GM20000 (cell line): ENCODE measurements around the gene PRSS22.

Source experiments
- DNase-seq: peaks from one replicate; pipeline ENCODE4 v3.0.0; 2012; ENCODE audit warnings: low spot score
- TF ChIP-seq, protein P1 (sequence below): IDR thresholded peaks from 2 replicates; pipeline ENCODE4 v1.5.1; 2012; ENCODE audit warnings: mild to moderate bottlenecking, control low read depth; ENCODE audit errors: extremely low read depth, missing control alignments

PRSS22 gene

DNA sequence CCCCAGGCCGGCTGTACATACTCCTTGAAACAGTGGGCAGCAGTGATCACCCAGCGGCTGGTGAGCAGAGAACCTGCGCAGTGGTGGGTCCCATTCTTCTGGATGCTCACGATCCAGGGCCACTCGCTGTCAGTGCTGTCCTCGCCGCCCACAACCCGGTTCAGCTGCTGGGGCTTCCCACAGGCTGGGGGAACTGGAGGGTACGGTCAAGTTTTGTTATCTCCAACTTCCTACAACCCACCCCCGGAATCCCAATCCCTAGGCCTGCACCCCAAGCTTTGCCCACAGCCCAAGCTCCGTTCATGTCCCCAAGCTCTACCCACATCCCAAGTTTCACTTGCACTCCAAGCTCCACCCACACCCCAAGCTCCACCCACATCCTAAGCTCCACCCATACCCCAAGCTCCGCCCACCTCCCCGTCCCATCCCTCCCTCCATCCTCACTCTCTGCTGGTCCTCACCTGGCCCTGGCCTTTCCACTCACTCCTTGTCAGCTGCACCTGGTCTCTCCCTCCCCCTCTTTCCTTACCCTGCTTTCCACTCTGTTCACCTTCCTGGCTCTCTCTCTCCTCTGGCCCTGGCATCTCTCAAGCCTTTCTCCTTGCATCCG, 1.8 kb downstream of the PRSS22 start:
- DNase-seq: no peak
- TF ChIP-seq, protein P1, sequence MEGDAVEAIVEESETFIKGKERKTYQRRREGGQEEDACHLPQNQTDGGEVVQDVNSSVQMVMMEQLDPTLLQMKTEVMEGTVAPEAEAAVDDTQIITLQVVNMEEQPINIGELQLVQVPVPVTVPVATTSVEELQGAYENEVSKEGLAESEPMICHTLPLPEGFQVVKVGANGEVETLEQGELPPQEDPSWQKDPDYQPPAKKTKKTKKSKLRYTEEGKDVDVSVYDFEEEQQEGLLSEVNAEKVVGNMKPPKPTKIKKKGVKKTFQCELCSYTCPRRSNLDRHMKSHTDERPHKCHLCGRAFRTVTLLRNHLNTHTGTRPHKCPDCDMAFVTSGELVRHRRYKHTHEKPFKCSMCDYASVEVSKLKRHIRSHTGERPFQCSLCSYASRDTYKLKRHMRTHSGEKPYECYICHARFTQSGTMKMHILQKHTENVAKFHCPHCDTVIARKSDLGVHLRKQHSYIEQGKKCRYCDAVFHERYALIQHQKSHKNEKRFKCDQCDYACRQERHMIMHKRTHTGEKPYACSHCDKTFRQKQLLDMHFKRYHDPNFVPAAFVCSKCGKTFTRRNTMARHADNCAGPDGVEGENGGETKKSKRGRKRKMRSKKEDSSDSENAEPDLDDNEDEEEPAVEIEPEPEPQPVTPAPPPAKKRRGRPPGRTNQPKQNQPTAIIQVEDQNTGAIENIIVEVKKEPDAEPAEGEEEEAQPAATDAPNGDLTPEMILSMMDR: no peak

DNA sequence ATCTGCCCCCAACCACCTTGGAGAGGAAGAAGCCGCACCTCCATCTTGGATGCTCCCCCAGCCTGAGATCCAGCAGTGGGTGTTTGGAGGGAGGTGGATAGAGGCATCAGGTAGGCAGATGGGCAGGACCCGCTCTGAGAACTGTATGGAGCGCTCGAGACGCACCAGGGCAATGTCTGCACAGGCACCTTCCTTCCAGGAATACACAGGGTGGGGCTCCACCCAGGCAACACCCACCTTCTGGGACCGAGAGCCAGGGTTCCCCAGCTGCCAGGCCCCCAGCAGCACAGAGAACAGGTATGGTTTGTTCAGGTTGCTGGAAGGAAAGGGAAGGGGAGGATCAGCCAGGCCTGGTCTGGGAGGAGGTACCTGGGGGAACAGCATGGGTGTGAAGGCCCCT, 2.4 kb downstream of the PRSS22 start:
- TF ChIP-seq, protein P1: no peak
- peak; percentile 31 for DNase-seq

DNA sequence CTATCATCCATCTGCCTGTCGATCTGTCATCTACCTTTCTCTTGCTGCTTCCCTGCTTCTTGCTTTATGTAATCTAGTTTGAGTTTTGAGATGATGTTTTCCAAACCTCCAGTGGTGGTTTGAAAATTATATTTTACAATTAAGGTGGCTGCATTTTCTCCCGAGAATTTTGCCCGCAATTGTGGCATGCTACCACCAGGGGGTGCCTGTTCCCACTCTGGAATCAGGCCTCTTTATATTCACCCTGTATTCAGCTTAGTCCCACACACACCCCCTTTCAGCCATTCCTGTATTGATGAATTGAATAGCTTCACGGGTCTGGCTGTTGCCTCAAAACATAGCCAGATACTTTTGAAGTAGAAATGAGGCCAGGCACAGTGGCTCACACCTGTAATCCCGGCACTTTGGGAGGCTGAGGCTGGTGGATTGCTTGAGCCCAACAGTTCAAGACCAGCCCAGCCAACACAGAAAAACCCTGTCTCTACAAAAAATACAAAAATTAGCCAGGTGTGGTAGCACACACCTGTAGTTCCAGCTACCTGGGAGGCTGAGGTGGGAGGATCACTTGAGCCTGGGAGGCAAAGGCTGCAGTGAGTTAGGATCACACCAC, 3.2 kb downstream of the PRSS22 start:
- DNase-seq: peak; percentile 35
- TF ChIP-seq, protein P1: no peak

DNA sequence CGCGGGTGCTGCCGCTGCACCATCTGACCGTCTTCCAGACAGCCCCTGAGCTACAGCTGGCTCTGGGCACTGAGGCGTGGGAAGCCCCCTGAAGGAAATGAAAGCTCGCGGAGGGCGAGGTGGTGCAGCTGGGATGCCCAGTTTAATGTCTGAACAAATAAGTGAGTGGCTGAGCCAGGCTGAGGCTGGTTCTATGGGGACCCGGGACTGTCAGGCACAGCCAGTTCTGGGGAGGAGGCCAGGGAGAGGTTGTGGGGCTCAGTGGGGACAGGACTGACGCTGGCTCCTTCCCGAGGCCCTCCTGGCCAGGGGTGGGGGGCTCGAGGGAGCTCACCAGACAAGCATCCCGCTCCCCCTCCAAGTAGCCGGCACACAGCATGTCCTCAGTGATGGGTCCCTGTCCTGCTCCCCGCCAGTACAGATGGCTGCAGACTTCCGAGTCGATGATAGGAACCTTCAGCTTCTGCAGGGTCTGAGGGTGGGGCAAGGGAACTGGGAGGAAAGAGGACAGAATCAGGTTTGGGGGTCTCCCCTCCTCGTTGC, 4.4 kb downstream of the PRSS22 start:
- TF ChIP-seq, protein P1: no peak

DNA sequence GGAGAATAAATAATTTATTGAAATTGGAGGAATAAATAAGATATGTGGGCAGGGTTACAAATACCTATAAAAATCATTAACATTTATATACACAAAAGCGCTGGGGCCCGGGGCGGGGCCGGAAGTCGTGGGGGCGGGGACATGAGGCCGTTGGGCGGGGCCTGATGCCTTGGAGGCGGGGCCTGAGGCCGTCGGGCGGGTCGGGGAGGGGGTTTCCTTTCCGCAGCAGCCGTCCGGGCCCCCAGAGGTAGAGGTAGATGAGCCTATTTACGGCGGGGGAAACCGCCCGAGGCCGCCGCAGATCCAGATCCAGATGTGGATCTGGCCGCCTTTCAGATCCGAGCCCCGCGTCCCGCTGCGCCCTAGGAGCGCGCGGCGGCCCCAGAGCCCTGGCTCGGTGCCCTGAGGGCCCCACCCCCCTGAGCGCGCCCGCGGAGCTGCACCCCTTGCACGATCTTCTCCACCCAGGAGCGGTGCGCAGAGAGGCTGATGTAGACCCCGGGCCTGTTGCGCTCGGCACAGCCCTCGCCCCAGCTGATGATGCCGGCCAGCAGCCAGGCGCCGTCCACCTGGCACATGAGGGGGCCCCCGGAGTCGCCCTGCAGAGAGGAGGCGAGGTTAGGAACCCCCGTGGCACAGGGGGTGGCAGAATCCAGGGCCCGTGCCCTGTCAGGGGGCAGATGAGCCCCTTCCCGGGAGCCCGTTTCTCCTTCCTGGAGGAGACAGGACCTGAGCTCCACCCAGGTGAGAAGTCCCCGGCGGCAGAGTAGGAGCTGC, 5.1 kb downstream of the PRSS22 start:
- TF ChIP-seq, protein P1: no peak

More for the DNA sequence above, 4.4 kb downstream of the PRSS22 start:
- peak; percentile 16 for DNase-seq

DNA sequence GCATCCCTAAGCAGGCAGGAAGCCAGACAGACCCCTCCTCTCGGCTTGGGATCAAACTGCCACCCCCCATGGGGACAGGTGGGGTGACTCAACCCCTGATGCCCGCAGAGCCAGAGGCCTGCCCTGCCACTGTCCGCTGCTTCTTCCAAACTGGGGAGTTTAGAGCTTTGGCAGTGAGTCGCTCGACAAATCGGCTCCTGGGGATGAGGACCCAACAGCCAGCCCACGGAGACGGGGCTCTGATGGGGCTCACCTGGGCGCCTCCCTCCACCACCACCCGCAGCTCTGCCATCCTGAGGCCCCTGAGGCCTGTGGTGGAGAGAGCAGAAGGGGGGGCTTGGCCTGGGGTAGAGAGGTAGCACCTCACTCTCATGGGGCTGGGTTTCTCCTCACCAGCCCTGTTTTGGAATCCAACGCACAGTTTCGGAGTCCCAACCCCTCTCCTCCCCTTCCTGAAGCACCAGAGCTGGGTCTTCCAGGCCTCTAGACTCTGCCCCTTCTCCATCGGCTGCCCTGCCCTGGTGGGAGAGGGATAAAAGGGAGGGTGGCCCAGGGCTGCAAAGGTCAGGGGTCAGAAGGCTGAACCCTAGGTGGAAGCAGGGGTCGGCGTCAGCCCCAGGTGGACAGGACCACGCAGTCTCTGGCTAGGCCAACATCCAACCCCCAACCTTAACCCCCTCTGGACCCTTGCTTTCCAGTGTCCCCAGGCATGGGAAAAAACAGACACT, 5.8 kb downstream of the PRSS22 start:
- no peak for DNase-seq
- TF ChIP-seq, protein P1: no peak

More for the DNA sequence above, 5.1 kb downstream of the PRSS22 start:
- DNase-seq: no peak
